ENCODE measurements around the gene NAA38.
A peak's percentile ranks its signal among the peaks of the same experiment; 100 is the strongest.

The NAA38 gene, protein sequence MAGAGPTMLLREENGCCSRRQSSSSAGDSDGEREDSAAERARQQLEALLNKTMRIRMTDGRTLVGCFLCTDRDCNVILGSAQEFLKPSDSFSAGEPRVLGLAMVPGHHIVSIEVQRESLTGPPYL

DNA sequence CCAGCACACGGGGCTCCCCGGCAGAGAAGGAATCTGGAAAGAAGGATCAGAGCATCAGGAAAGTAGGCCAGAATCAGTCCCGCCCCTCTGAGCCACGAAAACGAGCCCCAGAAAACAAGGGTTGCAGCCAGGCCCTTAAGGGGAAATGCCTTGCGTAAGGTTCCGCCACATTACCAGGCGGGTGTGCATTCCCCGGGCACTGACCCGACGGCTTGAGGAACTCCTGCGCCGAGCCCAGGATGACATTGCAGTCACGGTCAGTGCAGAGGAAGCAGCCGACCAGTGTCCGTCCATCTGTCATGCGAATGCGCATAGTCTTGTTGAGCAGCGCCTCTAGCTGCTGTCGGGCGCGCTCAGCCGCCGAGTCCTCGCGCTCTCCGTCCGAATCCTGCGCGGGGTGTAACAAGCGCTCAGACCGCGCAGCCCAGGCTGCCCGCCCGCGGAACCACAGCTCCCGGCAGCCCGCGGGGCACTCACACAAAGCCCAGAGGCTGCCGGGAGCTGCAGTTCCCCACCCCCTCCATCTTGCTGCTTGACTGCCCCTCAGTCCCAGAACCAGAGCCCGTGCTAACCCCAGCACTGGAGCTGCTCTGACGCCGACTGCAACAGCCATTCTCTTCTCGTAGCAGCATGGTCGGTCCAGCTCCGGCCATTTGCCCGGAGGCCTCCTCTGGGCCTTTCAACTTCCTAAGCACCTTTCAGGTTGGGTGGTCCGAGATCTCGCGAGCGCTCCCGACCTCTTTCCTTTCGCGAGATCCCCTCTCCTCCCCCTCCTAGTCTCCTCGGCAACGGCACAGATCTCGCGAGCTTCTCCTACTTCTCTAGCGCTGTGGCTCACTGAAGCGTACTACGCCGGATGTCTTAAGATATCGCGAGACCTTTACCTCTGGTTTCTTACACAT, at the start of gene NAA38:
NAA38 (minus strand) TSS at position 749 of the 902 bp plus-strand sequence; CDS start at position 653, 96 bp downstream.
- peak; percentile 91 for DNase-seq (ENCODE audit: low read depth)

DNA sequence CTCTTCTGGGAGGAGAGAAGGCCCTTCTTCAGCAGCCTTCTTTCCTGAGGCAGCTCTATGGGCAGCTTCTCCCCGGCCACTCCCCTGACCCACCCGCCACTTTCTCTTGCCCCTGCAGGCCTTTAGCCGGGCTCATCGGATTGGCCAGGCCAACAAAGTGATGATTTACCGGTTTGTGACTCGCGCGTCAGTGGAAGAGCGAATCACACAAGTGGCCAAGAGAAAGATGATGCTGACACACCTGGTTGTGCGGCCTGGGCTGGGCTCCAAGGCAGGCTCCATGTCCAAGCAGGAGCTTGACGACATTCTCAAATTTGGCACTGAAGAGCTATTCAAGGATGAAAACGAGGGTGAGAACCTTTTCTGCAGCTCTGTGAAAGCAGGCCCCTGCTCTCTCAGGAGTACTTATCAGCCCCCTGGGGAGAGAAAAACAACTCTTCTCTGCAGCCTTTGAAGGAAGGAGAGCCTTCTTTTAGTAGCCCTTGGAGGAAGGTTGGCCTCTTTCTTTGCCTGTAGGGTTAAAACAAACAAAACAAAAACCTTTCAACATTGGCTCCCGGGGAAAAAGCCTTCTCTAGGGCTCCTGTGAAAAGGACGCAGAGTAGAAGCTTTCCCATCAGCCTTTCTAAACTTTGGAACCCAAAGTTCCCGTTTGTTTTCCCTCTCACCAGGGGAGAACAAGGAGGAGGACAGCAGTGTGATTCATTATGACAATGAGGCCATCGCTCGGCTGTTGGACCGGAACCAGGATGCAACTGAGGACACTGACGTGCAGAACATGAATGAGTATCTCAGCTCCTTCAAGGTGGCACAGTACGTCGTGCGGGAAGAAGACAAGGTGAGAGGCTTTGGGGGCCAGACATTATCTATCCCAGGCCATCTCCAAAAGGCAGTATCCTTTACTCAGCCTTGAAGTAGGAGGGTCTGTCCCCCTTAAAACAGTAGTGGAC, 46.1 kb upstream of the NAA38 start:
- DNase-seq (ENCODE audit: low read depth) = no peak

DNA sequence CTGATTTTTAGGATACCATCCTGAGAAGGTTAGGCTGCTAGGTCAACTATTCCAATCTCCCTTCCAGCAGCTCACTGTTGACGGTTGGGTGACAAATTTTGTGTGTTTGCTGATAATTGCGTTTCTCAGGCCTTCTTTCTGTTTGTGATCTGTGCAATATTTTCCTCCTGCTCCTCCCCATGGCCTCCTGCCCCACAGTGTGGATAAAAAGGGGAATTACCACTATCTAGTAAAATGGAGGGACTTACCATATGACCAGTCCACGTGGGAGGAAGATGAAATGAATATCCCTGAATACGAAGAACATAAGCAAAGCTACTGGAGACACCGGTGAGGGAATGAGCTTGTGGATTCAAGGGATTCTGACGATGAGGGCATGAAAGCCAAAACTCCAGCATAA, 40.4 kb upstream of the NAA38 start:
- DNase-seq (ENCODE audit: low read depth) = no peak

DNA sequence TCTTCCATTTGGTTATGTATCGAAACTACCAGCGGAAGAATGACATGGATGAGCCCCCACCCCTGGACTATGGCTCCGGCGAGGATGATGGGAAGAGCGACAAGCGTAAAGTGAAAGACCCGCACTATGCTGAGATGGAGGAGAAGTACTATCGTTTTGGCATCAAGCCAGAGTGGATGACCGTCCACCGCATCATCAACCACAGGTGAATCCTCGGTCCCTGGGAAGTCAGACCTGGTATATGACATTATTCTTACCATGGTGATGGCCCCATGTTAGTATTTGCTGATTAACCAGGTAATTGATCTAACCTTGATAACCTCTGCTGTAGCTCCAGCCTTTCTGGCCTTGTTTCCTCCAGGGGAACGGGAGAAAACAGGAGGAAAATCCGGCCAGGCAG, 39.7 kb upstream of the NAA38 start:
- no peak for DNase-seq (ENCODE audit: low read depth)

DNA sequence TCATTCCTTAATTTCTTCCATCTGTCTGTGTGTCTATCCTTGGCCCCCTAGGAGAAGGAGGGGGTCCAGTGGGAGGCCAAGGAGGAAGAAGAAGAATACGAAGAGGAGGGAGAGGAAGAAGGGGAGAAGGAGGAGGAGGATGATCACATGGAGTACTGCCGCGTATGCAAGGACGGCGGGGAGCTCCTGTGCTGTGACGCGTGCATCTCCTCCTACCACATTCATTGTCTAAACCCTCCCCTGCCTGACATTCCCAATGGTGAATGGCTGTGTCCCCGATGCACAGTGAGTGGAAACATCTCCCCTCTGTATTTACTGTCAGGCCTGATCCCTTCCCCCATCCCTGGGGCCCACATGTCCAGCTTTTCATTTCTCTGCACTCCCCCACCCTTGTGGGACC, 37.5 kb upstream of the NAA38 start:
- no peak for DNase-seq (ENCODE audit: low read depth)

DNA sequence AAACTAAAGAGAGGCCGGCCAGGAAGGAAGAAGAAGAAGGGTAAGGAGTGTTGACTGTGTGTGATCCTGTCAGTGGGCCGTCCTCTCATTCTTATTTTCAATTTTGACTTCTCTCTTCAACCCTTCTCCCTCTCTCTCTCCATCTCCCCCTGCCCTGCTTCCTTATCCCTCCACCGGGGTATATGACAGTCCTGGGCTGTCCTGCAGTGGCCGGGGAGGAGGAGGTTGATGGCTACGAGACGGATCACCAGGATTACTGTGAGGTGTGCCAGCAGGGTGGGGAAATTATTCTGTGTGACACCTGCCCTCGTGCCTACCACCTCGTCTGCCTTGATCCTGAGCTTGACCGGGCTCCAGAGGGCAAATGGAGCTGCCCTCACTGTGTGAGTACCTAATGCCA, 36.9 kb upstream of the NAA38 start:
- no peak for DNase-seq (ENCODE audit: low read depth)

DNA sequence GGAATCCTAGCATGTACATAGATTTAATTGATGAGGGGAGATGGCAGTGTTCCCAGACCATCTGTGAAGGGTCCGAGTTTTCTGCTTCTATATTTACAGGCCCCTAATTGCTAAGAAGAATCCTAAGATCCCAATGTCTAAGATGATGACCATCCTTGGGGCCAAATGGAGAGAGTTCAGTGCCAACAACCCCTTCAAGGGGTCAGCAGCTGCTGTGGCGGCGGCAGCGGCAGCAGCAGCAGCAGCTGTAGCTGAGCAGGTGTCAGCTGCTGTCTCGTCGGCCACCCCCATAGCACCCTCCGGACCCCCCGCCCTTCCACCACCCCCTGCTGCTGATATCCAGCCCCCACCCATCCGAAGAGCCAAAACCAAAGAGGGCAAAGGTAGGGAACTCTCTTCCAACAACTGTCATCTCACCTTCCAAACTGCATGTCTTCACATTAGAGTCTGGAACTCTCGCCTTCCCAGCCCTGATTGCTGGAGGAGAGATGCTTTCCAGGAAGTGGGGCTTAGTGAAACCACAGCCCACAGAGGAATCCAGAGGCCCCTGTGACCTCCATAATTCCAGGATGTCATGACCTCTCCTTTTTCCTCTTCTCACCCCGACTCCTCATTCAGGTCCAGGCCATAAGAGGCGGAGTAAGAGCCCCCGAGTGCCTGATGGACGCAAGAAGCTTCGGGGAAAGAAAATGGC, 36.0 kb upstream of the NAA38 start:
- no peak for DNase-seq (ENCODE audit: low read depth)

DNA sequence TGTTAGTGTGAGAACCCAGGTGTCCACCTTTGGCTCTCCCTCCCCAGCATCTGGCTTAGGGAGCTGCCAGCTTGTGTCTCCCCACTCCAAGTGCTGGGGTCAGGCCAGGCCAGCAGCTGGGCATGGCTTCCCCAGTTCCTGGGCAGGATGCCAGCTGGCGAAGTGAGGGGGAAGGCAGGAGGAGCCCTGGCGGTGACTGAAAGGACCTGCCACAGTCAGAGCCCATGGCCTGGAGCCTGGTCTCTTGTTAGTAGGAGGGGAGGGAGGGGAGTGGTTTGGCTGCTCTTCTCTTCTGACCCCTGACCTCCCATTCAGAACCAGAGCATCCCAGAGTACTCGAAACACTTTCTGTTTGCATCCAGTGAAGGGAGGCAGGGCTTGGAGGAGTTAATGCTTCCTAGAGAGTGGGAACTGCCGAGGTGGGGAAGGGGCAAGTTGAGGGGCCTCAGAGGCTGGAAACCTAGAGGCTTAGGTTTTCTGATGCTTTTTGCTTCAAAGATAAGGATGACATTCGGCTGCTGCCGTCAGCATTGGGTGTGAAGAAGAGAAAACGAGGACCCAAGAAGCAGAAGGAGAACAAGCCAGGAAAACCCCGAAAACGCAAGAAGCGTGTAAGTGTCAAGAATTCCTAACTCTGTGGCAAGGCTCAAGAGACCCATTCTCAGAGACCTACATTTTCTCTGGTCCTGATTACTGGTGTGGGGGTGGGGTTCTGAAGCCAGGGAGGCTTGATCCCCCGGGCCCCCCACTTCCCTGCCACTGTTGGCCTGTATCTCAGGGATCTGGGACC, 32.0 kb upstream of the NAA38 start:
- peak; percentile 10 for DNase-seq (ENCODE audit: low read depth)

DNA sequence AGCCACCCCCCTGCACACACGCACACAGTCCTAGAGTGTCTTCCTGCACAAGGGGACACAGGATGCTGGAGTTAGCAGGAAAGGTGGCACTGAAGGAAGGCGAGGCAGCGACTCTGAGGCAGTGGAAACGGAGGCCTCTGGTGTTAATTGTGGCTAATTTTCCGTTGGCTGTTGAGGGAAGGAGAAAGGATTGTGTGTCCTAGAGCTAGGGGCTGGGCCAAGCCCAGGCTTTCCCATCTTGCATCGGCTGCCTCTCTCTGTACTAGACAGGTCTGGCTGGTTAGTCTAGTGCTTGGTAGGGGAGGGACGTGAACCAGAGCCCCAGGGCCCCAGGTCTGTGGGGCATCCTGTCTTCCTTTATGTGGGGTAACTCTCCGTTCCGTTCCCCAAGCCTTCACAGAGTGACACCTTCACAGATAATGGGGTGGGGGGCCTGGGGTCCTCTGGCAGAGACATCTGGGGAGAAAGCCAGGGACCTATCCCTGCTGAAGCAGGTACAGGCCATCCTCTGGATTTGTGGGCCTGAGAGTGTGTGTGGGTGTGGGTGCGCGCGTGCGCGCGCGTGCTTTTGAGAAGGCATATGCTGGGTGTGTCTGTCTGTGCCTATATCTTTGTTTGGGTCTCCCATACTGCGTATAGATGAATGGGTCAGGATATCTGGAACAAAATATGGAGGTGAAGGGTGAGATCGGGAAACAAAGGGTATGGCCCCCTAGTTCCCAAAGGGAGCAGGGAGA, 31.0 kb upstream of the NAA38 start, which contains the start of gene CHD3:
CHD3 (plus strand) TSS at position 606 of the 737 bp plus-strand sequence. CDS start 212 bp downstream, outside the sequence.
- DNase-seq (ENCODE audit: low read depth) = no peak

DNA sequence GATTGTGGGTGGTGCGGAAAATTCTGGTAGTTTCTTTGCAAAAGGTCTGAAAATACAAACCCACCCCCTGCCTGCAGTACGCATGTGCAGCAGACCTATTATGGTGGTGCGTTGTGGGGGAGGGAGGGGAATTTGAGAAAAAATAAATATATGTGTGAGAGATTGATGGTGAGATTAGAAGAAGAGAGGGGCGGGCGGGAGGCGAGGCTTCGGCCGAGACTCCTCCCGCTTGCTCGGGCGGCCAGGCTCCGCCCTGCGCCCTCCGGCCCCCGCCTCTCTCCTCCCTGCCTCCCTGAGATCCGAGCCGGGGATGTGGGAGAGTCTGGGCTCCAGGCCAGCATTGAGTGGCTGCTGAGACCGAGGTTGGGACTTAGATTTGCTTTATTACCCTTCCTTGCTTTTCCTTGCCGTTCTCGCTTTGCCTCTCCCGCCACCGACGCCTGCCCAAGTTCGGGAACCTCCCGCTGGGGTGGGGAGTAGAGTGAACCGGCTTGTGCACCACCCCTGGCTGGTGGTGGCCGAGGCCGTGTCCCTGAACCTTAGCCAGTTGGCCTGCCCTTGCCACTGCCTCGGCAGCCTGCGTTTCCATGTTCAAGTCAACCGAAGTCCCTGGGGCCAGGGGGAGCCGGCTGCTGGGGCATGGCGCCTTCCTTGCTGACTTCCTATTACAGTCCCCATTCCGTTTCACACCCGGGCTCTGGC, 30.3 kb upstream of the NAA38 start:
- peak; percentile 79 for DNase-seq (ENCODE audit: low read depth)

DNA sequence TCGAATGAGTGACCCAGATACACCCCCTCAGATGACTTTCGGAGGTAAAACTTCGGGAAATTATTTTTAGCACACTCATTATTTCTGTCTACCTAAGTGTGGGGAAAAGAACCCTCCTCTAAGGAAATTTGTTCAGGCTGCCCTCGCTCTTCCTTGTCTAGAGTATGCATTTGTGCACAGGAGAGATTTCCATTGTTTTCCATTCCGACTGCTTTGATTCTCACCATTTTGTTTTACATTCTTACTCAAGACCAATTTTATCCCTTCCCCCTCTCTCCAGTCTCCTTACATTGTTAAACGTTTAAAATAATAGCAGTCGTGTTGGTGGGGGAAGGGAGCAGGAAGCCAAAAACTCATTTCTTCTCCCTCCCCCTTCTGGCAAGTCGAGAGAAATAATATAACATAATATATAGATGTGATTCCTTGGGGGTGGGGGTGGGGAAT, 29.7 kb upstream of the NAA38 start:
- no peak for DNase-seq (ENCODE audit: low read depth)

DNA sequence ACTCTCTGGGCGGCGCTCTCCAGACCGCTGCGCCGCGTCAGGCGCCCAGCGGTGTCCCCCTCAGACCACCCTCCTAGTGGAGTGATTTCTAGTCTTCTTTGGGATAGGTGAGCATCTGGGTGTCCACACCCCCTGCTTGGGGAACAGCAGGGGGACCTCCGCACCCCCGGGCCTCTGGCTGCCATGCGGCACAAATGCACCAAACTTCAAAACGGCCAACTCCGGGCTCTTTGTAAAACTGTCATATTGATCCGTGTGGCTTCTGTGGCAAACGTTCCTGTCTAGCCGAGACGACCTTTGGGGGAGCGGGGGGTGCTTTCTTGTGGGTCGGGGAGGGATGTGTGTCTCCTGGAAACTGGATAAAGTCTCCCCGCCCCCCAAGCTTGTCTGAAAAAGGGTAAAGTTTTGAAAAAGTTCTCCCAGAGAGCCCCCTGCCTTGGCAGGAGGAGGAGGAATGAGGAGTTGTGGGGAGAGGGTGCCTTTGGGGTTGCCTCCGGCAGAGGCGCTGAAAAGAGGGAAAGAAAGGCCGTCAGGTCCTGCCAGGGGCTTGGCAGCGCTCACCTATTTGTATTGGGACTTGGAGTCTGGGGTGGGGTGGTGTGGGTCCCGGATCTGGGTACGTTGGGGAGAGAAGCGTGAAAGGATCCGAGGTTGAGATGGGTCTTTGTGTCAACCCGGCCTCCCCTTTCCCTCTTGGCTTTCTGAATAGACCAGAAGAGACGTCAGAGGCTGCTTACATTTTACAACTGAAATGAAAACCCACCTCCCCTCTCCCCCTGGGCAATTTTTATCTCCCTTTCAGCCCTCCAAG, 29.1 kb upstream of the NAA38 start:
- DNase-seq (ENCODE audit: low read depth) = peak; percentile 36

DNA sequence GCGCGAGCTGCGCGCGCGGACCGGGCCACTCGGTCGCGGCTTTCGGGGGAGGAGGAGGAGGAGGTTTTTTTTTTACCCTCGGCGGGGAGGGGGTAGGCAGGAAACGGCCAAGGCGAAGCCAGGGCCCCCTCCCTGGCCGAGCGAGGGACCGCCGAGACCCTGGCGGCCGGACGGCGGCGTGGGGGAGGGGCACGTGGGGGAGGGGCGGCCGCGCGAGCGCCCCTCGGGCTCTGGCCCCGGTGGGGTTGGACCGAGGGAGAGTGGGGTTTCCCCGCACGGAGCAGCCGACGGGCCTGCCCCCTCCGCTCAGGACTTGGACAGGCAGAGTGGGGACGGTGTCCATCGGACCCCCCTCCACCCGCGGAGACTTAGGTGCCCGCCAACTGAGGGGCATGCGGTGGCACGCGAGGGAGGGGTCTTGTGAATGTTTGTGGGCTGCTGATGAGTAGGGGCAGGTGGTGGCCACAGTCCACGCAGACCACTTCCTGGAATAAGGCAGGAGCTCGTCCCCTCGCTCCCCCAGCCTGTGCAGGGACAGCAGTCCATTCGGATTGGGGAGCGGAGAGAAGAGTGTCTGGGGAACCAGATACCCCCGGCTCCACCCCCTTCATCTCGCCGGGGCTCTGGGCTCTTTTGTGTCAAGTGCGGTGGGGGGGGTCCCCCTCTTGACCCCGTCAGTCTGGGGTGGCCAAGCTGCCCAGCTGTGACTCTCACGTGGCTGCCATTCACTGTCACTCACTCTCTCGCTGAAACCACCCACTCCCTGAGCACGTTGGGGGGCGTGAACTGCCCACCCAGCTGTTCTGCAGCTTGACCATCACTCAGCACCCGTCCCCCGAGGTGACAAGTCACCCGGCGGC, 28.2 kb upstream of the NAA38 start:
- DNase-seq (ENCODE audit: low read depth) = peak; percentile 18

DNA sequence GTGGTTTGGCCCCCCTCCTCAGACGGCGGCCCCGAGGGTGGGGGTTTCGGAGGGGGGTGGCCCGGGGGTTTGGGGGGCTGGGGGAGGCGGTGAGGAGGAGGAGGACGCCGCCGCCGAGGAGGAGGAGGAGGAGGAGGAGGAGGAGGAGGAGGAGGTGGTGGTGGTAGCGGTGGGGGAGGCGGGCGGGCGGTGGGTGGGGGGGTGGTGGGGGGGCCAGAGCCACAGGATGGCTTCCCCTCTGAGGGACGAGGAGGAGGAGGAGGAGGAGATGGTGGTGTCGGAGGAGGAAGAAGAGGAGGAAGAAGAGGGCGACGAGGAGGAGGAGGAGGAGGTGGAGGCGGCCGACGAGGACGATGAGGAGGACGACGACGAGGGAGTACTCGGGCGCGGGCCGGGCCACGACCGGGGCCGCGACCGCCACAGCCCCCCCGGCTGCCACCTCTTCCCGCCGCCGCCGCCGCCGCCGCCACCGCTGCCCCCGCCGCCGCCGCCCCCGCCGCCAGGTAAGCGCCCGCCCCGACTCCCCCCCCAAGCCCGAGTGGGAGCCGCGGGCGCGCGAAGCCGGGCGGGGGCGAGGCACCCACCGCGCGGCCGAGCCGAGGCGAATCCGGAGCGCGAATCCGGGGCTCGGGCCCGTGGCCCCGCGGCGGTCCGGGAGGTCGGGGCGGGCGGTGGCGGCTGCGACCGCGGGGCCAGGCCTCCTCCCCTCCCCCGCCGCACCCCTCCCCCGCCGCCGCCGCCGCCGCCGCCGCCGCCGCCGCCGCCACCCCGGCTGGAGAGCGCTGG, 27.4 kb upstream of the NAA38 start:
- peak; percentile 15 for DNase-seq (ENCODE audit: low read depth)

DNA sequence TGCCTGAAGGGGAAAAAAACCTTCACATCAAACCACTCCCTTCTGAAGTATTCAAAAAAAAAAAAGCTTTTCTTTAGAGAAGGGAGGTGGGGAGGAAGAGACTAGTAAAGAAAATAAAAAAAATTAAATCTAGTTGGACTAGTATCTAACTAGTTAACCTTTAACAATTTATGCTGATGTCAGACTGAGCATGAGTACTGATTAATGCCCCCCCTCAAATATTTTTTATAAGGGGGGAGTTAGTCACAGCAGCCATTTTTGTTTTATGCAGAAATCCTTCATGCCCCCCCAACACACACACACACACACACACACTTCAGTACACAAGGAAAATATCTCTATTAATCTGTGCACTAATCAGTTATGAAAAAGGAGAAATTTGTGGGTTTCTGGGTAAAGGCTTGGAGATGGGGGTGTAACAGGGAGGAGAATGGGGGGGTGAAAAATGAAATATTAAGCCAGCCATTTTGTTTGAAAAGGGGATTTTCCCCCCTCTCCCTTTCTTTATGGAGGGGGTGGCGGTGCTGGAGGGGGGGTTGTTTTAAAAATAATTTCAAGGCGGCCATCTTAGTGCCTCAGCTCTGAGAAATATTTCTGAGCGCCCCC, 26.5 kb upstream of the NAA38 start:
- no peak for DNase-seq (ENCODE audit: low read depth)

DNA sequence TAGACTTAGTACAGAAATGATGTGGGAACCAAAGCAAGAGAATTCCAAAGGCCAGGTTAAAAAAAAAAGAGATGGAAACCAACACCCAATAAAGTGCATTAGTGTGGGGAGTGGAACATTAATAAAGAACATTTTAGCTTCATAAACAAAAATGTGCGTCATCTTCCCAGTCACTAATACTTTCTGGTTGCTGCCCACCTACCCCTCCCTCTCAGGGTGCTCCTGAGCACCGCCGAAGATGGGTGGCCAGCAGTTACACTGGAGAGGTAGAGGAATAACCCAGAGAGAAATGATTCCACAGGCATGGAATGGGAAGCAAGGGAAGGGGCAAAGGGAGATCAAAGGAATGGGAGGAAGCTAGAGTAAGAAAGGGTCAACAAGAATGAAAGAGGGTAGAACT, 25.3 kb upstream of the NAA38 start:
- DNase-seq (ENCODE audit: low read depth) = no peak
